HuH-7.5 (cell line): ENCODE data around the gene BLVRB.
"Not testable (repeated sequence)": the region's sequence is repeated elsewhere in the genome, so short reads cannot be mapped to it uniquely, and the experiment has no call there.

Experiments used
- DNase-seq: peaks from one replicate; pipeline ENCODE4 v3.0.0; 2011; ENCODE audit warnings: low spot score

The BLVRB gene

GRCh38 chr19:40449506-40449905, 16.0 kb downstream of the BLVRB start:
- DNase-seq: no peak

- DNase-seq: no peak
These were observed 19.2 kb downstream of the BLVRB start for GRCh38 chr19:40446263-40446784.

GRCh38 chr19:40445780-40446262, 19.7 kb downstream of the BLVRB start:
- no peak for DNase-seq

GRCh38 chr19:40444825-40445312, 20.7 kb downstream of the BLVRB start:
- no peak for DNase-seq

- DNase-seq: peak; percentile 95
These were observed 21.3 kb downstream of the BLVRB start, which contains the start of gene SERTAD3 for GRCh38 chr19:40444000-40444824. Gene SERTAD3, minus strand, starts transcription at chr19:40444335. Its CDS starts 2,255 bp downstream, at chr19:40442080.

GRCh38 chr19:40443131-40443999, 22.2 kb downstream of the BLVRB start:
- DNase-seq: peak; percentile 99

- no peak for DNase-seq
These were observed 23.0 kb downstream of the BLVRB start for GRCh38 chr19:40442328-40443130.

GRCh38 chr19:40441719-40442253, 23.8 kb downstream of the BLVRB start:
- DNase-seq: no peak

GRCh38 chr19:40438284-40438683, 27.3 kb downstream of the BLVRB start:
- no peak for DNase-seq

- DNase-seq: peak; percentile 79
These were observed 31.9 kb downstream of the BLVRB start for GRCh38 chr19:40433391-40434216.

GRCh38 chr19:40432760-40433159, 32.8 kb downstream of the BLVRB start:
- not testable (repeated sequence) for DNase-seq

- DNase-seq: no peak
These were observed 33.8 kb downstream of the BLVRB start for GRCh38 chr19:40431698-40432097.

- not testable (repeated sequence) for DNase-seq
These were observed 35.3 kb downstream of the BLVRB start for GRCh38 chr19:40430242-40430641.

- DNase-seq: not testable (repeated sequence)
These were observed 37.3 kb downstream of the BLVRB start for GRCh38 chr19:40428197-40428596.

GRCh38 chr19:40425450-40426287, 39.9 kb downstream of the BLVRB start, which contains the start of gene SERTAD1:
Gene SERTAD1, minus strand, starts transcription at chr19:40425992. Its CDS starts 2,446 bp downstream, at chr19:40423546.
- peak; percentile 98 for DNase-seq

GRCh38 chr19:40424637-40425449, 40.7 kb downstream of the BLVRB start:
- no peak for DNase-seq

GRCh38 chr19:40423938-40424337, 41.6 kb downstream of the BLVRB start:
- no peak for DNase-seq
